Transverse colon (tissue), 4 donors: ENCODE data around the gene ZNF669. TPM values are rescaled to one million over a fixed set of nuclear protein-coding genes. Genes with fewer than 3 reads are reported as not detected.
"Not testable (repeated sequence)": the region's sequence is repeated elsewhere in the genome, so short reads cannot be mapped to it uniquely, and the experiment has no call there.

Experiments used
- DNase-seq: peaks from one replicate; pipeline ENCODE4 v3.0.0-alpha.2; 2019
- H3K27ac ChIP-seq, 4 donors: fragments of 200-600 bp; sonication (generic); 2 replicates each; pipeline ENCODE4 v1.5.1; 2016 to 2018; ENCODE audit warnings: inconsistent platforms in 4 of 4
- H3K27me3 ChIP-seq: fragments of 200-600 bp; sonication (generic); 2 replicates; pipeline ENCODE4 v1.5.1; 2017; ENCODE audit warnings: inconsistent platforms
- H3K36me3 ChIP-seq, 4 donors: fragments of 200-600 bp; sonication (generic); 2 replicates each; pipeline ENCODE4 v1.5.1; 2017 to 2019; ENCODE audit warnings: inconsistent platforms in 4 of 4
- H3K4me1 ChIP-seq, 4 donors: fragments of 200-600 bp; sonication (generic); 2 replicates each; pipeline ENCODE4 v1.5.1; 2017 to 2020; ENCODE audit warnings: inconsistent platforms in 4 of 4
- H3K4me3 ChIP-seq, 4 donors: fragments of 200-600 bp; sonication (generic); 1 replicate in 1 of 4; 2 replicates in 3 of 4; pipeline versions ENCODE4 v1.5.1 to v1.6.1; 2017 to 2019; ENCODE audit warnings: inconsistent platforms in 4 of 4
- H3K9me3 ChIP-seq, 2 donors: fragments of 200-600 bp; sonication (generic); 2 replicates each; pipeline ENCODE4 v1.5.1; 2017 to 2019; ENCODE audit warnings: inconsistent platforms in 2 of 2
- CTCF ChIP-seq, 5 experiments: fragments of 200-600 bp in 3 of 5; fragments of 450-650 bp in 2 of 5; sonication (generic) in 3 of 5; IDR thresholded peaks; 1 replicate in 2 of 5; 2 replicates in 3 of 5; pipeline ENCODE4 v1.5.1; 2016 to 2017; ENCODE audit warnings: antibody characterized with exemption in 5 of 5, inconsistent platforms in 3 of 5, mild to moderate bottlenecking in 2 of 5, moderate library complexity in 1 of 5
- EP300 ChIP-seq: sonication (generic); formaldehyde crosslinking; IDR thresholded peaks from one replicate; pipeline ENCODE4 v1.6.1; 2017; ENCODE audit warnings: antibody characterized with exemption, low read depth
- POLR2A ChIP-seq: fragments of 450-650 bp; IDR thresholded peaks from one replicate; pipeline ENCODE4 v1.6.1; 2016; ENCODE audit warnings: antibody characterized with exemption, mild to moderate bottlenecking, moderate library complexity
- POLR2AphosphoS5 ChIP-seq, 3 donors: sonication (generic); formaldehyde crosslinking; IDR thresholded peaks; one replicate each; pipeline ENCODE4 v1.6.1; 2016; ENCODE audit warnings: antibody characterized with exemption in 3 of 3
- WGBS, 2 donors: methylation state at CpG; one replicate each; pipeline ENCODE4 v1.1.5; 2018; ENCODE audit warnings: low coverage in 1 of 2; 5-methylcytosine and 5-hydroxymethylcytosine counted together
- in situ Hi-C, 4 donors: fragments of 200-750 bp; cut with MboI; loops; one replicate each; pipeline versions ENCODE4 v1.15.0 to v1.15.1; 2017; ENCODE audit warnings: low sequenced_read_pairs in 3 of 4, low pct_ligation_motif_present in 1 of 4, low pct_unique_long_range_greater_than_20kb in 1 of 4
- intact Hi-C: fragments of 100-400 bp; cut with DNase I; formaldehyde crosslinking; loops from one replicate; pipeline ENCODE4 v1.15.1; 2023; ENCODE audit warnings: low total_unique reads
- total RNA-seq, 4 donors: library from RNA; depleted of rRNA; stranded (reverse); fragments of >200 nt; gene quantifications; one replicate each; pipeline ENCODE4 v1.1.0, GENCODE V29; 2016

ZNF669 gene
- 10 to 100 TPM in 1 of 4 donors, 1 to 10 TPM in 3; 2.4 to 26.2 (median 4.9) TPM for total RNA-seq

DNA sequence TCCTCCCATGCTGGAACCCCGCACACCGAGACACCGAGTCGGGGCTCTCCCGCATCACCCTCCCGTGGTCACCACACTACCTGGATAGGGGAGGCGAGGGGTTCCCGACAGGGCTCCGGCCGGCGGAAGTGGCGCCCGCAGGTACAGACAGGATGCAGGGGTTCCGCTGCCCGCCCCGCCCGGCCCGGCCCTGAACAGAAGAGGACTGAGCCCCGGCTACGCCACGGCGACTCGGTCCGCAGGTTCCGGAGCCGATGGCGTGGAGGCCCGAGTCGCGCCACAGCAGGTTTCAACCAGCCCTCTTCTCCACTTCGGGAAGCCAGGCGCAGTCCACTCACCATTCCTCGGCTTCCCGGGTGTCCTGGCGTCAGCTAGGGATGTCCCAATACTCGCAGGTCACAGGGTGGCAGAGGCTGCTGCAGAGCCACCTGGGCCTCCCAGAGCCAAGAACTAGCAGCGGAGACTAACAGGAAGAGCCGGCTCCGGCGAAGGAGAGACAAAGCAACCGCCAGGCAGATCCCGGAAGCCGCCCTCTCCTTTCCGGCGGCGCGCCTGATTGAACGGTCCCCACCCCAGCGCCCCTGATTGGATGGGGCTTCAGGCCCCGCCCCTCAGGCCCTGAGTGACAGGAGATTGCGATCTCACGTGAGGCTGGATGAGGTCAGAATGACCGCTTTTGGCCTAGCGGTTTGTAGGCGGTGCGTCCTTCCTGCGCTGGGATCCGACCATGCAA, at the start of gene ZNF669:
TSS of gene ZNF669 (minus strand) at position 498 of the 733 bp plus-strand sequence. CDS start at position 341, 157 bp downstream.
- in situ Hi-C loops = no loop called here
- peak within 1 kb of the TSS; percentile 91 to 95 (median 92) for H3K27ac ChIP-seq
- WGBS, 2 donors = 0% methylated on average over 39 of the region's 58 CpGs; no CpG with 5 or more reads in 1 of the 2 donors

GRCh38 chr1:247147781-247148180, 43.6 kb upstream of the ZNF669 start:
- no peak overlapping the region for H3K27ac ChIP-seq
- in situ Hi-C loops = no loop called here
- peaks cover 77 to 93% of the 10 kb centered on the region in 2 donors for H3K9me3 ChIP-seq
- H3K4me3 ChIP-seq = no peak overlapping the region
- H3K36me3 ChIP-seq = peaks cover 0 to 45% (median 16%) of the 10 kb centered on the region in 4 donors
- TF ChIP-seq POLR2AphosphoS5 (IDR thresholded peaks at IDR 0.05) (no peak), EP300 (no peak), CTCF (IDR thresholded peaks at IDR 0.05) (no peak), POLR2A (no peak)
- H3K4me1 ChIP-seq = no peaks in the 10 kb centered on the region
- 93% methylated on average over 2 of the region's 2 CpGs; no CpG with 5 or more reads in 1 of the 2 donors for WGBS, 2 donors
- no peaks in the 10 kb centered on the region for H3K27me3 ChIP-seq
- intact Hi-C loops = no loop called here
- DNase-seq = no peak

More for the DNA sequence above, at the start of gene ZNF669:
- intact Hi-C loops = no loop called here
- Histone ChIP-seq H3K27me3 (no peaks in the 10 kb centered on the region), H3K4me3 (peak within 1 kb of the TSS; percentile 73 to 94 (median 78)), H3K4me1 (peaks cover 5 to 17% (median 8%) of the 10 kb centered on the region in 4 donors), H3K36me3 (peaks cover 0 to 29% (median 12%) of the 10 kb centered on the region in 4 donors), H3K9me3 (peaks cover 6 to 18% of the 10 kb centered on the region in 2 donors)
- peak; percentile 98 for DNase-seq
- no peak for TF ChIP-seq CTCF (IDR thresholded peaks at IDR 0.05)
- no peak for TF ChIP-seq EP300
- peak; percentile 92 for TF ChIP-seq POLR2A
- peak; percentile 92 to 96 (median 93) for TF ChIP-seq POLR2AphosphoS5 (IDR thresholded peaks at IDR 0.05)

GRCh38 chr1:247147120-247147519, 43.0 kb upstream of the ZNF669 start:
- Histone ChIP-seq H3K9me3 (peaks cover 79 to 93% of the 10 kb centered on the region in 2 donors), H3K36me3 (peaks cover 0 to 49% (median 14%) of the 10 kb centered on the region in 4 donors)
- H3K27ac ChIP-seq, H3K4me3 ChIP-seq, H3K27me3 ChIP-seq, H3K4me1 ChIP-seq, DNase-seq, intact Hi-C loops, in situ Hi-C loops: not testable (repeated sequence)
- 94 to 99% methylated on average over 10 of the region's 10 CpGs for WGBS, 2 donors

GRCh38 chr1:247146671-247147070, 42.5 kb upstream of the ZNF669 start:
- in situ Hi-C loops (no loop called here), intact Hi-C loops (loop anchor here (1.0 kb wide), 1 partner anchor 16 kb away; no protein-coding TSS in a partner anchor)
- WGBS, 2 donors = 94% methylated on average over 3 of the region's 3 CpGs; no CpG with 5 or more reads in 1 of the 2 donors
- TF ChIP-seq POLR2A (no peak), EP300 (no peak), POLR2AphosphoS5 (IDR thresholded peaks at IDR 0.05) (no peak)
- H3K27ac ChIP-seq = no peak overlapping the region
- peaks cover 0 to 53% (median 13%) of the 10 kb centered on the region in 4 donors for H3K36me3 ChIP-seq
- peaks cover 84 to 93% of the 10 kb centered on the region in 2 donors for H3K9me3 ChIP-seq
- DNase-seq = no peak
- H3K4me3 ChIP-seq = no peak overlapping the region
- no peaks in the 10 kb centered on the region for H3K4me1 ChIP-seq
- H3K27me3 ChIP-seq = no peaks in the 10 kb centered on the region

DNA sequence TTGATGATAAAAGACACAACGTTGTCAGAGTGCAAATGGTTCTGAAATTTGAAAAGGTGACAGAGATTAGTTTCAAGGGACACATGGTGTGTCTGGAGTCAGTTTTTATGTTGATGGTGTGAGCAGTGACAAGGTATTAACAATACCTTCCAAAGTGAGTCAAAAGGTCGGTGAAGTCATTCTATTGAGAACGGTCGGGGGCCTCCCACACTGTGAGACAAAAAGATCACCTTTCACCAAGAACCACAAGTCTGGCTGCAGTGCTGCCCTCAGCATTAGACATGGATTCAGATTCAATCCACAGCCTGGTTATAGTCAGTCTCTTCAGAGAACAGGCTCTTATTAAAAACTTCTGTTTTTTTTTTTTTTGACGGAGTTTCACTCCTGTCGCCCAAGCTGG, 41.1 kb upstream of the ZNF669 start:
- in situ Hi-C loops = no loop called here
- intact Hi-C loops = no loop called here
- no peak for DNase-seq
- Histone ChIP-seq H3K36me3 (peaks cover 0 to 65% (median 11%) of the 10 kb centered on the region in 4 donors), H3K27me3 (no peaks in the 10 kb centered on the region), H3K9me3 (peaks cover 84 to 93% of the 10 kb centered on the region in 2 donors), H3K4me3 (no peak overlapping the region), H3K4me1 (no peaks in the 10 kb centered on the region), H3K27ac (no peak overlapping the region)
- TF ChIP-seq EP300 (no peak), CTCF (IDR thresholded peaks at IDR 0.05) (no peak), POLR2A (no peak), POLR2AphosphoS5 (IDR thresholded peaks at IDR 0.05) (no peak)
- WGBS, 2 donors = 98 to 100% methylated on average over 3 to 6 of the region's 6 CpGs

GRCh38 chr1:247139557-247139956, 35.4 kb upstream of the ZNF669 start:
- H3K9me3 ChIP-seq = peaks cover 75 to 90% of the 10 kb centered on the region in 2 donors
- intact Hi-C loops = not testable (repeated sequence)

More at GRCh38 chr1:247139557-247139956, 35.4 kb upstream of the ZNF669 start:
- H3K27ac ChIP-seq, in situ Hi-C loops, H3K27me3 ChIP-seq, DNase-seq, H3K4me3 ChIP-seq, H3K4me1 ChIP-seq: not testable (repeated sequence)
- H3K36me3 ChIP-seq = peaks cover 0 to 33% (median 2%) of the 10 kb centered on the region in 4 donors
